Neural progenitor cell (in vitro differentiated cells): ENCODE data around the gene MICALL2.

ENCODE experiments used
- CTCF ChIP-seq: fragments of 200-600 bp; sonication (generic); IDR thresholded peaks from 2 replicates; pipeline ENCODE4 v1.5.1; 2017; ENCODE audit warnings: antibody characterized with exemption, mild to moderate bottlenecking
- EZH2 ChIP-seq: fragments of 200-600 bp; sonication (generic); IDR thresholded peaks from 2 replicates; pipeline ENCODE4 v1.6.1; 2017; ENCODE audit warnings: antibody characterized with exemption, mild to moderate bottlenecking, moderate library complexity
- EZH2phosphoT487 ChIP-seq: fragments of 200-600 bp; sonication (generic); IDR thresholded peaks from 2 replicates; pipeline ENCODE4 v1.6.1; 2017; ENCODE audit warnings: antibody characterized with exemption

GRCh38 chr7:1427064-1427657 lies 32.1 kb downstream of the MICALL2 start:
- TF ChIP-seq CTCF (no peak), EZH2 (no peak), EZH2phosphoT487 (no peak)
